Activated naive CD4-positive, alpha-beta T cell treated with anti-CD3 and anti-CD28 coated beads, Interleukin-2, amount 10 ng/mL, durations not matched to agents 7 days and 5 days (primary cell): ENCODE measurements around the gene GOLT1A.

ENCODE experiments used
- CTCF ChIA-PET: fragments of 350-600 bp; sonication (Branson Sonifier 250); formaldehyde crosslinking; loops from one replicate; lab custom pipeline; 2021; ENCODE audit warnings: antibody characterized with exemption; lab: Charles Lee
- DNase-seq: peaks from one replicate; pipeline ENCODE4 v3.0.0-alpha.2; 2020
- H3K27ac Mint-ChIP-seq: one replicate; pipeline ENCODE4 v1.8.0; 2021; ENCODE audit warnings: mild to moderate bottlenecking, moderate library complexity, mixed read lengths
- H3K27me3 Mint-ChIP-seq: one replicate; pipeline ENCODE4 v1.8.0; 2021; ENCODE audit warnings: mild to moderate bottlenecking, mixed read lengths
- H3K36me3 Mint-ChIP-seq: one replicate; pipeline ENCODE4 v1.8.0; 2021; ENCODE audit warnings: mixed read lengths
- H3K4me1 Mint-ChIP-seq: one replicate; pipeline ENCODE4 v1.8.0; 2021; ENCODE audit warnings: mixed read lengths
- H3K4me3 Mint-ChIP-seq: one replicate; pipeline ENCODE4 v1.8.0; 2021; ENCODE audit warnings: mild to moderate bottlenecking, moderate library complexity, mixed read lengths
- H3K9me3 Mint-ChIP-seq: one replicate; pipeline ENCODE4 v1.8.0; 2021; ENCODE audit warnings: mixed read lengths

Gene GOLT1A

DNA sequence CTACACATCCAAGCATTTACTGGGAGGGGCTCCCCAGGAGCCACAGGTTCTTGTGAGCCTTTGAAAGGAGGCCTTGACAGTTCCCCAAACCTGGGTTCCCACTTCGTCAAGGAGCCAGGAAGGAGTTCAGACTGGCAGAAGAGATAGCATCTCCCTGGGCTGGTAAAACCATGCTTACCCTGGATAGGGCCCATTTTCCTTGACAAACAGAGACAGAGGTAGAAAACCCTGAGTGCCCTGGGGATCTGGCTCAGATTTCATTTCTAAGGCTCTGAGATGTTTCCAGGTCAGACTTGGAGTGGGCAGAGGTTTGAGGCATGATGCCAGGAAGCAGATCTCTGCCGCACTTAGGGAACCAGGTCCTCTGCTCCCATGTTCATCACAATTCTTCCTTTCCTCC lies 64.7 kb downstream of the GOLT1A start:
- Mint-ChIP-seq H3K27me3 (peaks cover 54% of the 10 kb centered on the region), H3K9me3 (no peaks in the 10 kb centered on the region), H3K4me1 (no peaks in the 10 kb centered on the region), H3K27ac (no peak overlapping the region), H3K36me3 (no peaks in the 10 kb centered on the region), H3K4me3 (no peak overlapping the region)
- CTCF ChIA-PET: interaction anchor here (1.2 to 1.8 kb wide), 2 partner anchors 13 to 21 kb away, joined by 3 to 4 read pairs; no protein-coding TSS in a partner anchor
- DNase-seq: peak; percentile 10
